Neural progenitor cell (in vitro differentiated cells): ENCODE measurements around the gene HFE.

Experiments
- EZH2 ChIP-seq: fragments of 200-600 bp; sonication (generic); IDR thresholded peaks from 2 replicates; pipeline ENCODE4 v1.6.1; 2017; ENCODE audit warnings: antibody characterized with exemption, mild to moderate bottlenecking, moderate library complexity
- EZH2phosphoT487 ChIP-seq: fragments of 200-600 bp; sonication (generic); IDR thresholded peaks from 2 replicates; pipeline ENCODE4 v1.6.1; 2017; ENCODE audit warnings: antibody characterized with exemption

- TF ChIP-seq EZH2phosphoT487, result no peak
- no peak for TF ChIP-seq EZH2
Measured at GRCh38 chr6:26051665-26052310, 35.4 kb upstream of the HFE start.
